Activated CD8-positive, alpha-beta memory T cell treated with anti-CD3 and anti-CD28 coated beads, Interleukin-2, amount 50 U/mL, for 24 hours (primary cell): ENCODE results near the gene WIPF1.
"Not testable (repeated sequence)": the region's sequence is repeated elsewhere in the genome, so short reads cannot be mapped to it uniquely, and the experiment has no call there.

Experiments used
- DNase-seq: peaks from one replicate; pipeline ENCODE4 v3.0.0-alpha.2; 2020; ENCODE audit errors: extremely low read depth

WIPF1 gene

DNA sequence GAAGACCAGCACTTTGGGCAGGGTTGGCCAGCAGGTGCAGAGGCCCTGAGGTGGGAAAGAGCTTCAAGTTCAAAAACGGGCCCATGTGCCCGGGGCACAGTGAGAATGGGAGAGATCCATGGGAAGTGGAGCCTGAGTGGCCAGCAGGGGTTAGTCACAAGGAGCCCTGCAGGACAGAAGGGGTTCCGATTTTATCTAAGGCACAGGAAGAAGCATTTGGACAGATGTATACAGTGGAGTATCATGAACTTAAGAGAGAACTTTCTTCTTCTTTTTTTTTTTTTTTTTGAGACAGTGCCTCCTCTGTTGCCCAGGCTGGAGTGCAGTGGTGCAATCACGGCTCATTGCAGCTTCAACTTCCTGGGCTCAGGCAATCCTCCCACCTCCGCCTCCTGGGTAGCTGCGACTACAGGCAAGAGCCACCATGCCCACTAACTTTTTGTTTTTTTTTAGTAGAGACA lies 24.0 kb downstream of the WIPF1 start:
- no peak for DNase-seq

- no peak for DNase-seq
Observed at GRCh38 chr2:174572556-174572955, 25.0 kb downstream of the WIPF1 start.

- no peak for DNase-seq
Observed at GRCh38 chr2:174571669-174572323, 25.8 kb downstream of the WIPF1 start.

GRCh38 chr2:174570318-174570958 lies 27.2 kb downstream of the WIPF1 start:
- DNase-seq, result no peak

GRCh38 chr2:174569678-174570077 lies 27.9 kb downstream of the WIPF1 start:
- DNase-seq, result no peak

GRCh38 chr2:174568425-174568824 lies 29.2 kb downstream of the WIPF1 start:
- no peak for DNase-seq

DNA sequence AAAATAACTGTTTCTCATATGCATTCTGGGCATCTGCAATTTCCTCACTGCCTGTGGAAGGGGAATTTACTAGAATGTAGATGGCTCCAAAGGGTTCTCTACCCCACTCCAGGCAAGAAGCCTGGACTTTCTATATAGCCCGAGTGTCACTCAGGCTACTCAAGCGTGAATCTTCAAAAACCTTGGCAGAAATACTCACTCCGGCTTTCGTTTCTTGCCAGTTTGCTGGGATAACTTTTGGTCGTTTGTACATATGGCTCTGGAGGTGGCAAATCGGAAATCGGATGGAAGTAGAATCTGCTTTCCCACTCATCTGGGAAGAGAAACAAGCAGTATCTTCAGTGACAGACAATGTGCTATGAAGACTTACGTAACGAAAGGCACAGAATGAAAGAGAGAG lies 30.7 kb downstream of the WIPF1 start:
- no peak for DNase-seq

GRCh38 chr2:174563530-174564282 lies 33.9 kb downstream of the WIPF1 start:
- no peak for DNase-seq

DNA sequence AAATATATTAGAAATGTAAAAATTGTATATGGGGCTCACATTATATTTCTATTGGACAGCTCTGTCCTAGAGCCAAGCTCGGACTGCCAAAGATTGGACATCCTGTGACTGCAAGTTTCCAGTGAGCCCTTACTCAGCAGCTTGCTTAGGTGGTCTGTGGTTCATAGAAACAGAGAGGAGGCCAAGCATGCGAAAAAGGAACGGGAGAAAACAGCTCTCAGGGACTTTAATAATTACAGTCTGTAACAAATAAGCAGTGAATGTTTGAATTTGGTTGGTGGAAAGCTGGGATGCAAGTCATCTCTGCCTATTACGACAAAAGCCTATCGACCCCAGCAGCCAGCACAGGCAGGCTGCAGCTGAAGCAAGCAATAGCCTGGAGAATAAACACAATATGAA lies 35.6 kb downstream of the WIPF1 start:
- DNase-seq, result no peak

DNA sequence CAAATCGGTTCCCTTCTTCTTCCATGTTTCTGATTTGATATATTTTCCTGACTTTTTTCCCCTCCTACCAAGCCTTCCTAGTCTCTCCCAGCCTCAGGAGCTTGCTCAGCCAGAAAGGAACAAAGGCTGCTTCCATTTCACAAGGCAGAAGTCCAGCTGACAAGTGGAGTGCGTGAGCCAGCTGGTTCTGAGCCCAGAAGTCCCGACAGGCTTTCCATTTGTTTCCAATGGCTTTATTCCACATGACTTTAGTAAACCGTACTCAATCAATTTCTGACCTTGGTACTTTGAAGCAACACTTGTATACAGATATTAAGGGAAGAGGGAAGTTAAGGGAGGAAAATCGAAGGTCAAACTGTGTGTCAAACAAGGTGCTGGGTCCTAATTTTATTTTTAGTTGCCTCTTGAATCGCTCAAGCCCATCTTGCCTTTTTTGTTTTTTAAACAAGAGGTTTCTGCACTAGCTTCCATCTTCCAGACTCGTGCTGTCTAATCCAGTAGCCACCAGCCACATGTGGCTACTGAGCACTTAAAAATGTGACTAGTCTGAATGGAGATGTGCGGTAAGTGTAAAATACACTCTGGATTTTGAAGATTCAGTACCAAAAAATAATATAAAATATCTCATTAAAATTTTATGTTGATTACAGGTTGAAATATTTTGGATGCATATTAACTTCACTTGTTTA lies 36.2 kb downstream of the WIPF1 start:
- no peak for DNase-seq

DNA sequence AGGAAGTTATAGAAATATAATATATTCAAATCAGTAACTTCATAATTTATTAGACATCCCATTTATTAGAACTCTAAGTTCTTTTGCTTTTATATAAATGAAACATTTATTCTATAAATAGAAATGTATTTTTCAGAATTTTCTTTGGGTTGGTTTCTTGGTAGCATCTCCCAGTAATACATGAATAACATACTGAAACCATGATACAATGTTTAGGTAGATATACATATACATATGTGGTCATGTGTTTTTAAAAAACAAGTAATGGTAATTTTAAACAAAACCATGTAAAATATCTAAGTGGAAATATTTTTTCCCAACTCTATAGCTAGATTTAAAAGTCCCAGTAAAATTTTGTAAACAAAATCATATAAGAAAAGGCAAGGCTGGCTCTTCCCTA lies 36.9 kb downstream of the WIPF1 start:
- no peak for DNase-seq

DNA sequence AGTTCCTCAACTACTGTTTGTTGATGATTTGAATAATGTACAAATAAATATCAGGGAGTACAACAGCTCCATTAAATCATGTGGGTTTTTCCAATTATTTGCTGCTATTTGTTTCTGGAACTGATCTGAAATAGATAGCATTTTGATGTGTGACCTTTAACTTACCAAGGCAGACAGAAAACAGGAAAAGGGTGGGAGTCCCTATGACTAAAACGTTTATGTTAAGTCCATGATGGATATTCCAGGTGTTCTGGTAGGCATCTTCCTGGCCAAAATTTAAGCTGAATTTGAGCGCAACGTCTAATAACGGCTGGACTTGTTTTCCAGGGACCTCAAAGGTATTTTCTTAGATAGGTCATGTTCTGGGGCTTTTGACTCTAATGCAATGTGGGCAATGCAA lies 41.6 kb downstream of the WIPF1 start:
- no peak for DNase-seq

DNA sequence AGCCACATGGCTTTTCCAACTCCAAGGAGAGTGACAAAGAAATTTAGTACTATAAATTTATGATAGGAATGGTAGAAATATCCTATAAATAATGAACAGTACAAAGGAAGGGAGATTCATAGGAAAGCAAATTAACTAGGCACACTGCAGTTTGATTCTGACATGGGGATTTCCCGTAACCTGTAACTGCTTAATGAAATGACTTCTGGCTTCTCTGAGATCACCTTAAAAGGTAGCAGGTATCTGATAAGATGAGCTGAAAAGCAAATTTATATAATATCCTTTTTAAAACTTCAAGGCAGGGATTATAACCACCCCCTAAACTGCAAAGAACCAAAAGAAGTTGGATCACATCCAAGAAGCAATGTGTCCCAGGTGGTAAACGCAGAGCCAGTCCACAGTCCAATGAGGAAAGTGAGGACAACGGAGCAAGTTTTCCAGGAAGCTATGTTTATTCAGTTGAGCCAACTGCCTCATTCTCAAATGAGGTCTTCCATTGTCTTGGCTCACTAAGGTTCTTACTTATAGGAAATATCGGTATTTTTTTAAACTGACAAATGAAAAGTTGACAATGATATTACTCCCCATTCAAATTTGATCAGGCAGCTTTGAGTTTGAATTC lies 43.0 kb downstream of the WIPF1 start:
- no peak for DNase-seq

GRCh38 chr2:174553811-174554493 lies 43.7 kb downstream of the WIPF1 start:
- DNase-seq, result no peak

DNA sequence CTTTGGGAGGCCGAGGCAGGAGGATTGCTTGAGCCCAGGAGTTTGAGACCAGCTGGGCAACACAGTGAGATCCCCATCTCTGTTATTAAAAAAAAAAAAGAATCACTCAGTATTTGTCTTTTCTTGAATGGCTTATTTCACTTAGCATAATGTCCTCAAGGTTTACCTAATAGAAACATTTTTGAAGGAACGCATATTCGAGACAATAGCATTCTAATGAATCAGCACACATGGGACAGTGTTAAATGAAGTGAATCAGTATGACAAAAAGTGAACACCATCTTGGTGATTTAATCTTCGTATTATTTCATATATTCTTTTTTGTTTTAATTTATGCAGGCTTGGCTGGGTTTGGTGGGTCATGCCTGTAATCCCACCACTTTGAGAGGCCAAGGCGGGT lies 44.7 kb downstream of the WIPF1 start:
- no peak for DNase-seq

DNA sequence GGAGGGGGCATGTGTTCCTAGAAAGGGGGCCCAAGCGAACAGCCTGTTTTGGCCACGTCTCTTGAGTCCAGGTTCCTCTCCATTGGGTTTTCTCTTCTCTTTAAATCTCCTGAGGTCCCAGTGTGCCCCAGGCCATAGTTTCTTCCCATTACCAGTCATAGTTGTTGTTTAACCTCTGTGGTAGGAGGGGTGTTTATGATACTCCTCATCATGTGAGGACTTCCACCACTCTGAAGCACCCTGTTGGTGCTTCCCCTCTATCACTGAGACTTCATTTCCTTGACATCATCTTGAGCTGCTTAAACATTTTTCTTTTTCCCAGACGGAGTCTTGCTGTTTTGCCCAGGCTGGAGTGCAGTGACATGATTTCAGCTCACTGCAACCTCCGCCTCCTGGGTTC lies 45.9 kb downstream of the WIPF1 start:
- no peak for DNase-seq

DNA sequence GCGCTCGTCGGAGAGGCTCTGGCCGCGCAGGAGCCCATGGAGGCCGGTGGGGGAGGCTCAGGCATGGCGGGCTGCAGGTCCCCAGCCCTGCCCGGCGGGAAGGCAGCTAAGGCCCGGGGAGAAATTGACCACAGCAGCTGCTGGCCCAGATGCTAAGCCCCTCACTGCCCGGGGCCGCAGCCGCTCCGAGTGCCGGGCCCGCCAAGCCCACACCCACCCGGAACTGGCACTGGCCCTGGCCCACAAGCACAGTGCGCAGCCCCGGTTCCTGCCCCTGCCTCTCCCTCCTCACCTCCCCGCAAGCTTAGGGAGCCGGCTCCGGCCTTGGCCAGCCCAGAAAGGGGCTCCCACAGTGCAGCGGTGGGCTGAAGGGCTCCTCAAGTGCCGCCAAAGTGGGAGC lies 49.0 kb downstream of the WIPF1 start:
- DNase-seq, result not testable (repeated sequence)

DNA sequence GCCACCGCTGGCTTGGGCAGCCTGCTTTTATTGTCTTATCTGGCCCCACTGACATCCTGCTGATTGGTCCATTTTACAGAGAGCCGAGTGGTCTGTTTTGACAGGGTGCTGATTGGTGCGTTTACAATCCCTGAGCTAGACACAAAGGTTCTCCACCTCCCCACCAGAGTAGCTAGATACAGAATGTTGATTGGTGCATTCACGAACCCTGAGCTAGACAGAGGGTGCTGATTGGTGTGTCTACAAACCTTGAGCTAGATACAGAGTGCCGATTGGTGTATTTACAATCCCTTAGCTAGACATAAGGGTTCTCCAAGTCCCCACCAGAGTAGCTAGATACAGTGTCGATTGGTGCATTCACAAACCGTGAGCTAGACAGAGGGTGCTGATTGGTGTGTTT lies 49.6 kb downstream of the WIPF1 start:
- not testable (repeated sequence) for DNase-seq

DNA sequence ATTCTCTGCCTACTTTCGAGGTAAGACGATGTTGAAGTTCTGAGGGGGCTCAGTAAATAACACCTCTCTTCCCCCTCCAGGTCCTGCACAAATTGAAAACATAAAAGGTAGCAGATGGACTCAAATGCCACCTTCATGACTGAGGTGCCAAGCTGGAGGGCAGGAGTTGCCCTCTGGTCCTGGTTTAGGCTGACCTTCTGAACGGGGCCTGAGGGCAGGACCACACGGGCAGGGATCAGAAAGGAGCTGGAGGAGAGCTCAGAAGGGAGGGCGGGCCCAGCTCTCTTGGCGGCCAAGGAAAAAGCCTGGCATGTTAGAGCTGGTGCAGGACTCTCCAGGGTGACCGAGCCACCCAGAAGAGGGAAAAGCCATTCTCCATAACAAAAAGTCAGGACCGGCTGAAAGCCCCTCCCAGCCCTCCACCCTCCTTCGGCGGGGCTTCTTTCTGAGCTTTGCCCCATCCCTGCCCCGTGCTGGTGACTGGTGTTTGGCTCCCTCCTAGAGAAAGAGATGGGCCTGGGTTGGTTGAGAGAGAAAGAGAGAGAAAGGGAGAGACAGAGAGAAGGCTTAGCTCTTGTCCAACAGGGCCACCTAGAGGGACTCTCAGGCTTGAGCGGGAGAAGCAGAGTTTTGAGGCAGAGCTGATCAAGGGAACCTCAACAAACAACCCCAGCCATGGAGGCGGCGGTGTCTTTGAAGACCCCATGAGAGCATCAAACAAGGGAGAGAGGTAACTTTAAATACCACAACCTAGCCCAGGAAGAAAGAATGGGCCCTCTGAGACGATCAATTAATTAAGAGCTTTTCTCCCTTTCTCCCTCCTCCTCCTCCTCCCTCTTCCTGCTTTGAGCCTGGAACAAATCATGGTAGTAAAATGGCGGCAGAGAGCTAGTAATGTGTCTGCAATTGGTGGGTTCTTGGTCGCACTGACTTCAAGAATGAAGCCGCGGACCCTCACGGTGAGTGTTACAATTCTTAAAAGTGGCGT lies 50.8 kb downstream of the WIPF1 start:
- no peak for DNase-seq

- no peak for DNase-seq
Observed at GRCh38 chr2:174545240-174545639, 52.4 kb downstream of the WIPF1 start.
